ENCODE data around the gene CCDC188. TPM values are rescaled to one million over a fixed set of nuclear protein-coding genes. Genes with fewer than 3 reads are reported as not detected.

Gene CCDC188
- total RNA-seq, 1 experiment from 2014 or later, result not detected

GRCh38 chr22:20113551-20114310, 37.1 kb downstream of the CCDC188 start:
- Mint-ChIP-seq H3K36me3 (ENCODE audit: insufficient read depth, unreplicated experiment) (peaks cover 87% of the 10 kb centered on the region), H3K27ac (ENCODE audit: unreplicated experiment) (peak overlapping the region; percentile 67), H3K9me3 (ENCODE audit: low read depth, unreplicated experiment) (no peaks in the 10 kb centered on the region), H3K4me1 (ENCODE audit: low read depth, unreplicated experiment) (no peaks in the 10 kb centered on the region), H3K27me3 (ENCODE audit: unreplicated experiment) (no peaks in the 10 kb centered on the region), H3K4me3 (ENCODE audit: low read depth, unreplicated experiment) (peak overlapping the region; percentile 24)
- intact Hi-C loops (cut with micrococcal nuclease; ENCODE audit: unreplicated experiment), result no loop called here
- no peak for TF ChIP-seq CTCF (IDR thresholded peaks at IDR 0.05; ENCODE audit: unreplicated experiment)
- BruUV-seq (replicated peaks), result no TSS peak
- DNase-seq, result no peak
- CTCF ChIA-PET, result no interaction called here

- intact Hi-C loops (cut with micrococcal nuclease; ENCODE audit: unreplicated experiment), result no loop called here
- no peak for TF ChIP-seq CTCF (IDR thresholded peaks at IDR 0.05; ENCODE audit: unreplicated experiment)
- H3K27me3 Mint-ChIP-seq (ENCODE audit: unreplicated experiment), result no peaks in the 10 kb centered on the region
- H3K27ac Mint-ChIP-seq (ENCODE audit: unreplicated experiment), result no peak overlapping the region
- H3K4me1 Mint-ChIP-seq (ENCODE audit: low read depth, unreplicated experiment), result no peaks in the 10 kb centered on the region
- BruUV-seq (replicated peaks), result no TSS peak
- DNase-seq, result no peak
- no peak overlapping the region for H3K4me3 Mint-ChIP-seq (ENCODE audit: low read depth, unreplicated experiment)
- H3K36me3 Mint-ChIP-seq (ENCODE audit: insufficient read depth, unreplicated experiment), result peaks cover 86% of the 10 kb centered on the region
- CTCF ChIA-PET, result no interaction called here
- no peaks in the 10 kb centered on the region for H3K9me3 Mint-ChIP-seq (ENCODE audit: low read depth, unreplicated experiment)
Measured at GRCh38 chr22:20112623-20113511, 38.0 kb downstream of the CCDC188 start.

GRCh38 chr22:20111689-20112622, 38.9 kb downstream of the CCDC188 start:
- H3K36me3 Mint-ChIP-seq (ENCODE audit: insufficient read depth, unreplicated experiment), result peaks cover 86% of the 10 kb centered on the region
- H3K27ac Mint-ChIP-seq (ENCODE audit: unreplicated experiment), result no peak overlapping the region
- intact Hi-C loops (cut with micrococcal nuclease; ENCODE audit: unreplicated experiment), result no loop called here

More at GRCh38 chr22:20111689-20112622, 38.9 kb downstream of the CCDC188 start:
- no peaks in the 10 kb centered on the region for H3K4me1 Mint-ChIP-seq (ENCODE audit: low read depth, unreplicated experiment)
- H3K4me3 Mint-ChIP-seq (ENCODE audit: low read depth, unreplicated experiment), result no peak overlapping the region
- BruUV-seq (replicated peaks), result no TSS peak
- no peaks in the 10 kb centered on the region for H3K27me3 Mint-ChIP-seq (ENCODE audit: unreplicated experiment)
- no peaks in the 10 kb centered on the region for H3K9me3 Mint-ChIP-seq (ENCODE audit: low read depth, unreplicated experiment)
- CTCF ChIA-PET, result no interaction called here
- TF ChIP-seq CTCF (IDR thresholded peaks at IDR 0.05; ENCODE audit: unreplicated experiment), result no peak
- no peak for DNase-seq
